Activated CD4-positive, alpha-beta T cell treated with anti-CD3 and anti-CD28 coated beads, Interleukin-2, amount 10 ng/mL, durations not matched to agents 7 days and 5 days (primary cell): ENCODE results near the gene SLC25A44. TPM values are rescaled to one million over a fixed set of nuclear protein-coding genes. Genes with fewer than 3 reads are reported as not detected.

ENCODE experiments used
- CTCF ChIA-PET: fragments of 350-600 bp; sonication (Branson Sonifier 250); formaldehyde crosslinking; loops from one replicate; lab custom pipeline; 2021; ENCODE audit warnings: antibody characterized with exemption; lab: Charles Lee
- POLR2A ChIA-PET: fragments of 350-600 bp; sonication (Branson Sonifier 250); formaldehyde crosslinking; loops from one replicate; lab custom pipeline; 2021; ENCODE audit warnings: antibody characterized with exemption; lab: Charles Lee
- DNase-seq: peaks from one replicate; pipeline ENCODE4 v3.0.0-alpha.2; 2020
- H3K27ac Mint-ChIP-seq: one replicate; pipeline ENCODE4 v1.8.0; 2021; ENCODE audit warnings: mild to moderate bottlenecking, moderate library complexity, mixed read lengths
- H3K27me3 Mint-ChIP-seq: one replicate; pipeline ENCODE4 v1.8.0; 2021; ENCODE audit warnings: mixed read lengths
- H3K36me3 Mint-ChIP-seq: one replicate; pipeline ENCODE4 v1.8.0; 2021; ENCODE audit warnings: low read depth, mixed read lengths
- H3K4me1 Mint-ChIP-seq: one replicate; pipeline ENCODE4 v1.8.0; 2021; ENCODE audit warnings: mixed read lengths
- H3K4me3 Mint-ChIP-seq: one replicate; pipeline ENCODE4 v1.8.0; 2021; ENCODE audit warnings: mild to moderate bottlenecking, moderate library complexity, mixed read lengths
- H3K9me3 Mint-ChIP-seq: one replicate; pipeline ENCODE4 v1.8.0; 2021; ENCODE audit warnings: mixed read lengths
- total RNA-seq, 2 experiments: library from RNA; stranded (reverse); gene quantifications; one replicate each; pipeline ENCODE4 v1.2.3, GENCODE V29; 2021

Gene SLC25A44
- 10 to 100 TPM; 27.5 to 28.0 TPM for total RNA-seq

GRCh38 chr1:156193488-156194299 is at the start of gene SLC25A44:
Gene SLC25A44 (plus strand): TSS chr1:156194104. CDS start chr1:156199848, 5,744 bp downstream.
- Mint-ChIP-seq H3K27me3 (no peaks in the 10 kb centered on the region), H3K27ac (peak within 1 kb of the TSS; percentile 98), H3K4me3 (peak within 1 kb of the TSS; percentile 91), H3K4me1 (peaks cover 58% of the 10 kb centered on the region), H3K36me3 (peaks cover 33% of the 10 kb centered on the region), H3K9me3 (peaks cover 9% of the 10 kb centered on the region)
- CTCF ChIA-PET = interaction anchor here (0.7 to 1.8 kb wide), 9 partner anchors 12 to 98 kb away, joined by 3 to 6 read pairs (median 3); partner anchors contain the start of genes PMF1 and SEMA4A
- POLR2A ChIA-PET = interaction anchor here (0.6 to 1.1 kb wide), 3 partner anchors 19 to 240 kb away, joined by 3 to 5 read pairs (median 4); partner anchors contain the start of gene PMF1
- peak; percentile 98 for DNase-seq

GRCh38 chr1:156144742-156145141 is 49.2 kb upstream of the SLC25A44 start:
- ChIA-PET CTCF (interaction anchor here (0.9 to 4.6 kb wide), 8 partner anchors 10 to 175 kb away, joined by 3 to 40 read pairs (median 6); partner anchors contain the start of gene PMF1), POLR2A (no interaction called here)
- no peaks in the 10 kb centered on the region for H3K9me3 Mint-ChIP-seq
- peaks cover 37% of the 10 kb centered on the region for H3K4me1 Mint-ChIP-seq
- H3K27me3 Mint-ChIP-seq = no peaks in the 10 kb centered on the region
- H3K4me3 Mint-ChIP-seq = no peak overlapping the region
- H3K27ac Mint-ChIP-seq = no peak overlapping the region
- no peak for DNase-seq
- H3K36me3 Mint-ChIP-seq = no peaks in the 10 kb centered on the region

- Mint-ChIP-seq H3K4me3 (no peak overlapping the region), H3K4me1 (peaks cover 42% of the 10 kb centered on the region), H3K27me3 (no peaks in the 10 kb centered on the region), H3K27ac (no peak overlapping the region), H3K9me3 (no peaks in the 10 kb centered on the region), H3K36me3 (no peaks in the 10 kb centered on the region)
- DNase-seq = no peak
- ChIA-PET POLR2A (no interaction called here), CTCF (interaction anchor here (0.6 to 4.6 kb wide), 22 partner anchors 8 to 312 kb away, joined by 3 to 40 read pairs (median 4); partner anchors contain the start of genes GLMP, PMF1 and SLC25A44)
Observed at GRCh38 chr1:156145650-156146019, 48.3 kb upstream of the SLC25A44 start.

- CTCF ChIA-PET = interaction anchor here (0.5 to 4.6 kb wide), 26 partner anchors 9 to 311 kb away, joined by 3 to 40 read pairs (median 4); partner anchors contain the start of genes GLMP, LMNA, PMF1 and SLC25A44
- POLR2A ChIA-PET = no interaction called here
- no peaks in the 10 kb centered on the region for H3K9me3 Mint-ChIP-seq
Observed at GRCh38 chr1:156146020-156146768, 47.7 kb upstream of the SLC25A44 start.

GRCh38 chr1:156146769-156147405 is 47.0 kb upstream of the SLC25A44 start:
- no peaks in the 10 kb centered on the region for H3K36me3 Mint-ChIP-seq
- no peak for DNase-seq
- H3K4me3 Mint-ChIP-seq = no peak overlapping the region
- H3K4me1 Mint-ChIP-seq = peaks cover 42% of the 10 kb centered on the region
- ChIA-PET POLR2A (no interaction called here), CTCF (interaction anchor here (0.5 to 4.6 kb wide), 11 partner anchors 8 to 180 kb away, joined by 3 to 40 read pairs (median 4); partner anchors contain the start of gene LMNA)
- H3K9me3 Mint-ChIP-seq = no peaks in the 10 kb centered on the region
- H3K27me3 Mint-ChIP-seq = no peaks in the 10 kb centered on the region
- peak overlapping the region; percentile 88 for H3K27ac Mint-ChIP-seq

More at GRCh38 chr1:156146020-156146768, 47.7 kb upstream of the SLC25A44 start:
- H3K27me3 Mint-ChIP-seq = no peaks in the 10 kb centered on the region
- H3K4me3 Mint-ChIP-seq = peak overlapping the region; percentile 11
- no peaks in the 10 kb centered on the region for H3K36me3 Mint-ChIP-seq
- DNase-seq = peak; percentile 68
- H3K27ac Mint-ChIP-seq = peak overlapping the region; percentile 88
- H3K4me1 Mint-ChIP-seq = peaks cover 42% of the 10 kb centered on the region

- Mint-ChIP-seq H3K4me1 (peaks cover 49% of the 10 kb centered on the region), H3K27ac (peak overlapping the region; percentile 80), H3K9me3 (no peaks in the 10 kb centered on the region), H3K36me3 (no peaks in the 10 kb centered on the region), H3K4me3 (no peak overlapping the region), H3K27me3 (no peaks in the 10 kb centered on the region)
- POLR2A ChIA-PET = no interaction called here
- CTCF ChIA-PET = interaction anchor here (1.3 to 4.6 kb wide), 5 partner anchors 27 to 132 kb away, joined by 3 to 40 read pairs (median 4); partner anchors contain the start of gene LMNA
- DNase-seq = no peak
Observed at GRCh38 chr1:156148216-156148615, 45.7 kb upstream of the SLC25A44 start.

GRCh38 chr1:156149374-156150332 is 44.3 kb upstream of the SLC25A44 start:
- H3K4me3 Mint-ChIP-seq = no peak overlapping the region
- H3K36me3 Mint-ChIP-seq = no peaks in the 10 kb centered on the region
- ChIA-PET CTCF (interaction anchor here (0.7 to 5.7 kb wide), 8 partner anchors 12 to 131 kb away, joined by 3 to 42 read pairs (median 4); no protein-coding TSS in a partner anchor), POLR2A (no interaction called here)
- H3K4me1 Mint-ChIP-seq = peaks cover 57% of the 10 kb centered on the region
- no peak overlapping the region for H3K27ac Mint-ChIP-seq
- H3K9me3 Mint-ChIP-seq = no peaks in the 10 kb centered on the region
- no peaks in the 10 kb centered on the region for H3K27me3 Mint-ChIP-seq
- DNase-seq = no peak

- Mint-ChIP-seq H3K4me1 (peaks cover 64% of the 10 kb centered on the region), H3K27ac (peak overlapping the region; percentile 31), H3K36me3 (no peaks in the 10 kb centered on the region), H3K9me3 (no peaks in the 10 kb centered on the region), H3K4me3 (no peak overlapping the region), H3K27me3 (no peaks in the 10 kb centered on the region)
- ChIA-PET CTCF (interaction anchor here (0.7 to 5.7 kb wide), 7 partner anchors 12 to 83 kb away, joined by 3 to 42 read pairs (median 6); no protein-coding TSS in a partner anchor), POLR2A (no interaction called here)
- DNase-seq = no peak
Observed at GRCh38 chr1:156150333-156151011, 43.4 kb upstream of the SLC25A44 start.

GRCh38 chr1:156151093-156151688 is 42.7 kb upstream of the SLC25A44 start:
- POLR2A ChIA-PET = no interaction called here
- H3K4me1 Mint-ChIP-seq = peaks cover 64% of the 10 kb centered on the region
- H3K36me3 Mint-ChIP-seq = no peaks in the 10 kb centered on the region
- DNase-seq = no peak
- no peaks in the 10 kb centered on the region for H3K27me3 Mint-ChIP-seq
- no peak overlapping the region for H3K27ac Mint-ChIP-seq
- CTCF ChIA-PET = interaction anchor here (1.0 to 5.7 kb wide), 8 partner anchors 9 to 73 kb away, joined by 3 to 42 read pairs (median 5); partner anchors contain the start of gene LMNA
- H3K9me3 Mint-ChIP-seq = no peaks in the 10 kb centered on the region
- H3K4me3 Mint-ChIP-seq = no peak overlapping the region

GRCh38 chr1:156152628-156153027 is 41.3 kb upstream of the SLC25A44 start:
- Mint-ChIP-seq H3K36me3 (peaks cover 6% of the 10 kb centered on the region), H3K4me1 (peaks cover 67% of the 10 kb centered on the region), H3K9me3 (no peaks in the 10 kb centered on the region), H3K27me3 (no peaks in the 10 kb centered on the region), H3K4me3 (no peak overlapping the region), H3K27ac (no peak overlapping the region)
- no peak for DNase-seq
- ChIA-PET CTCF (interaction anchor here (0.6 to 5.7 kb wide), 8 partner anchors 11 to 72 kb away, joined by 3 to 42 read pairs (median 3); partner anchors contain the start of genes LMNA and PMF1), POLR2A (no interaction called here)
